Left forelimb (tissue), 1 donor: ENCODE data around the gene GOLGA2.
A peak's percentile ranks its signal among the peaks of the same experiment; 100 is the strongest.
"Not testable (repeated sequence)": the region's sequence is repeated elsewhere in the genome, so short reads cannot be mapped to it uniquely, and the experiment has no call there.

ENCODE experiments used
- DNase-seq: peaks from one replicate; pipeline ENCODE4 v3.0.0-alpha.2; 2018; ENCODE audit warnings: low spot score

GOLGA2 gene

DNA sequence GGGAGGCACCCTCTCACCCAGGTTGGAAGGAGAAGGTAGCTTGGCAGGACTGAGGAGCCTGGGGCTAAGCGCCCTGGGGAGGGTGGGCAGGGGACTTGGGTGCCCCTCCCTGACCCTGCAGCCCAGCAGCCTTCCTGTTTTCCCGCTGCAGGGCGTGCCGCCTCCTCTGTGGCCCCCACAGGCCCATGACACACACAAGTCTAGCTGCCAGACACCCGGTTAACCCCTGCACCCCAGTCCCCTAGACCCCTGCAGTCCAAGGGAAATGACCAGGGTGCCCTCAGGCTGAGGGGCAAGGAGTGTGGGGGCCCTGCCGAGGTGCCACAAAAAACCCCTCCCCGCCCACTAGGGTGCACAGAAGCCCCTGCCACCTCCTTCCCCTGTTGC is 33.0 kb downstream of the GOLGA2 start:
- peak; percentile 85 for DNase-seq

DNA sequence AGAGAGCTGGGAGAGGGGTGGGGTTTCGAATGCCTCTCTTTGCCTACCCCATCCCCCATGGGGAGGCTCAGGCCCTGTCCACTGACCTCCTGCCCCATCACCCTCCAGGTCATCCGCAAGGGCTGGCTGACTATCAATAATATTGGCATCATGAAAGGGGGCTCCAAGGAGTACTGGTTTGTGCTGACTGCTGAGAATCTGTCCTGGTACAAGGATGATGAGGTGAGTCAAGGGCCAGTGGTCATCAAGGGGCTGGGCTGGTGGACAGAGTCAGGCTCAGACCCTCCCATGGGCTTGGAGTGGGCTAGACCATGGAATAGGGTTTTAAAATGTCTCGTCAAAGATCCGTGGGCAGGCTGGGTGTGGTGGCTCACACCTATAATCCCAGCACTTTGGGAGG is 33.7 kb downstream of the GOLGA2 start:
- DNase-seq, result no peak

DNA sequence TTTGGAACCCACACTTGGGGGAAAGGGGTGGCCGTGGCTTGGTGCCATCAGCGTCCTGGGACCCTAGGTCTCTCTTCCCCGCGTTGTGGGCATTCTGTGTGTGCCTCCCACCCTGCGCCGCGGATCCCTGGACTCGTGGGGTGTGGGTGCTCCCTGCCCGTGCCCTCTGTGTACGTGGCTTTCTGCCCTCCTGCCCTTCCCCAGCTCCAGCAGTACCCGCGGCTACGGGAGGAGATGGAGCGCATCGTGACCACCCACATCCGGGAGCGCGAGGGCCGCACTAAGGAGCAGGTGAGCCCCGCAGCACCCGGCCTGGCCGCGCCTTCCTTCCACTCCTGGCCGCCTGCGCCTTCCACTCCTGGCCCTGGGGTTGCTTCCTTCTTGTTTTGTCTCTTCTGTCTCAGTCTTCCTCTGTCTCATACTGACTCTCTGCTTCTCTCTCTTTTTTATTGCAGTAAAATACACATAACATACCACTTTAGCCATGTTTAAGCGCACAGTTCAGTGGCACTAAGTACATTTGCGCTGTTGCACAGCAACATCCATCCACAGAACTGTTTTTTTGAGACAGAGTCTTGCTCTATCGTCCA is 41.9 kb downstream of the GOLGA2 start:
- no peak for DNase-seq

DNA sequence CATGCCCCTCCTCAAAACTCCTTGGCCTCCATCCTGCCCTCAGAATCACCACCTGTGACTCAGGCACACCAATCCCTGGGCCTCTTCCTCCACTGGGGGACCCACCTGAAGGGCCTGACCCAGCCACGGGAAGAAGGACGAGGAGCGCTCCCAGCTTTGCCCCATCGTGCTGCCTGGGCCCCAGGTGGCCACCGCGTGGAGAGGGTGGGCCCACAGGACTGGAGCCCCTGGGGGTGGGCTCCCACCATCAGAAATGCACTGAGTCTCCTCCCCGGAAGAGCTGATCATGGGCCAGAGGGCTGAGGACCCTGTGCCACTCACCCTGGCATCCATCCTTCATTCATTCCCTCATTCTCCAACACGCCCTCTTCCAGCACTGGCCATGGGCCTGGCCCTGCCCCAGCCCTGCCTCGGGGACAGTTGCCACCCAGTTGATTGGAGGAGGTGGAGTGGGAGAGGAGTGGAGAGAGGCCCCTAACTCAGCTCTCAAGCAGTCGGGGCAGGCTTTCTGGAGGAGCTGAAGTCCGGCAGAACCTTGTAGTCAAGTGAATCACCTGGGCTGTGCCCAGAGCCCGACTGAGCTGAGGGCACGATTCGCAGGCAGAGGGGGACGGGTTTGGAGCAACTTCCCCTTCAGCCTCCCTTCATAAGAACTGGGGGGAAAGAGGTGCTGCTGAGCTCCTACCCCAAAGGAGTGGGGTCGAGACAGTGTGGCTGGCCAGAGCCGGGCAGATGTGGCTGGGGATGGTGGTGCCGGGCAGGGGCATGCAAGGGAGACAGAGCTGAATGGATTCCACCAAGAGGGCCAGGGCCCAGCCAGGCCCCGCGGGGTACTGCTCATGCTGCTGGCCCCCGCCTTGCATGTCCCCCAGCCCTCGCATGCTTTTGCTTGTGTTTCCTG is 43.0 kb downstream of the GOLGA2 start:
- DNase-seq, result no peak

DNA sequence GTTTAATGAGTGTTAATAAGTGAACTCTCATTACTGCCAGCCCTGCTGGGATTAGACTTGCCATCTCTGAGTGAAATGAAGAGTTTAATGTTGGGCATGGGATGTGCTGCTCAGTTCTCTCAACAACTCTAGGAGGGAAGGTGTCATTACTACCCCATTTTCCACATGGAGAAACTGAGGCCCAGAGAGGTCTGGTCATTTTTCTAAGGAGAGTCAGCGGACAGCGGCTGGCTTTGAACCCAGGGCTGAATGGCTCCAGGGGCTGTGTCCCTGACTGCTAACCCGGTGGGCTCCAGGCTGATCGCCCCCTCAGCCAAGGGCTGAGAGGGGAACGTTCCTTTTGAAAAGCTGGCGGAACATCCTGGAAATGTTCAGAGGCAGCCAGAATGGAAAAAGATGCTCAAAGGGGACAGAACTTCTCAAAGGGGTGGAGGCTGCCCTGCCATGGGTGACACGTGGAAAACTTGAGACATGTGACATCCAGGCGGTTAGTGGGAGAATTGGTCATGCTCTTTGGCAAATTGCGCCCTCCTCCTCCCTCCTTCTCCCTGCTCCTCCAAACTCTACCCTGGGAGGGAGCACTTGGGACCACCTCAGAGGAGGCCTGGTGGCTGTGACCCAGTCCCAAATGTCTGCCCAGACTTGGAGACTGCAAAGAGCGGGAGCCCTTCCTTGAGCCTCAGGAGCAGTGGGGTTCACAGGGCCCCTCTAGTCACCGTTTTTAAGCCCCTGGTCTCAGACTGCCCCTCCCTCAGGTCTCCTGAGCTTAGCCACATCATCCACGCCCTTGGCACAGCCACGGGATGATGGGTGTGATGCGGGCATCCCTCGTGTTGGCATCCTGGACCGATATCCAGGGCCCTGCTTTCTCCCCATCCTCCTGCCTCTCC is 43.9 kb downstream of the GOLGA2 start:
- DNase-seq, result no peak

DNA sequence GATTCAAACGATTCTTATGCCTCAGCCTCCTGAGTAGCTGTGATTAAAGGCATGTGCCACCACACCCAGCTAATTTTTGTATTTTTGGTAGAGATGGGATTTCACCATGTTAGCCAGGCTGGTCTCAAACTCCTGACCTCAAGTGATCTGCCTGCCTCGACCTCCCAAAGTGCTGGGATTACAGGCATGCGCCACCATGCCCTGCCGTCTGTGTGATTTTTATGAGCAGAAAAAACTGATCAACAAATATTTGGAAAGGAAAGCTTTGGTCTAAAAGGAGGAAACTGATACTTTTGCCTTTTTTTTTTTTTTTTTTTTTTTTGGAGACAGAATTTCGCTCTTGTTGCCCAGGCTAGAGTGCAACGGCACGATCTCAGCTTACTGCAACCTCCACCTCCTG is 44.9 kb downstream of the GOLGA2 start:
- not testable (repeated sequence) for DNase-seq

DNA sequence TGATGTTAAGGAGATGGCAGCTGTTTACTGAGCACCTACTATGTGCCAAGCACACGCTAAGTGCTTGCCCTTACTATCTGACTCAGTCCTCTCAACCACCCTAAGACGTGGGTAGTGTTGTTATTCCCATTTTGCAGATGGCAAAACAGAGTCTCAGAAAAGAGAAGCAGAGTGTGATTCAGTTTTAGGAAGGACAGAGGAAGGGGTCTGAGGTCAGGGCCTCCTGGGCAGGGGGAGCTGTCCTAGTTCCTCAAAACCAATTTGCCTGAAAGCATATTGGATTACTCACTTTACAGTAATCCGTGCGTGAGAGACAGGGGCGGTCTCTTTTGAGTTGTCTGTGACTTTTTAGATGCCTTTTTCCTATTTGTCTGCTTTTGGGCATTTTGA is 49.4 kb downstream of the GOLGA2 start:
- DNase-seq, result no peak

DNA sequence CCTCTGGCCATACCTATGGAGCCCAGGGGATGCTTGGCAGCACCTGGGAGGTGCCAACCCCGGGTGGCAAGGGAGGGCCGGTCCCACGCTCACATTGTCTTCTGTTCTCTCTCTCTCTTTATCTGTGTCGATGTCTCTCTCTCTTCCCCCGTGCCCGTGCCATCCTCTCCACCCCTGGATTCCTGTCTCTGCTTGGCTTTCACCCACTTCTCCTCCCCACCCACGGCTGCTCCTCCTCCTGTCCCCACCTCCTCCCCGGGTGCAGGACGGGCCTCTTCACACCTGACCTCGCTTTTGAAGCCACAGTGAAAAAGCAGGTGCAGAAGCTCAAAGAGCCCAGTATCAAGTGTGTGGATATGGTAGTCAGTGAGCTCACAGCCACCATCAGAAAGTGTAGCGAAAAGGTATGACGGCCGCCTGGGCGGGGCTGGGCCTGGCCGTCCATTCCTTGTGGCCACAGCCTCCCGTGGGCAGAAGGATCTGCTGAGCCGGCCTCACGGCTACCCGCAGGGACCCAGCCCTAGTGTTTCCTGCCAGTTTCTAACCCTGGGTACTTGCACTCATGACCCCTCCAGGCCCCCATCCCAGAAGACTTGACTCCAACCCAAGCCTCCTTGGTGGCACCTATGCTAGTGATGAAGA is 49.9 kb downstream of the GOLGA2 start:
- no peak for DNase-seq

DNA sequence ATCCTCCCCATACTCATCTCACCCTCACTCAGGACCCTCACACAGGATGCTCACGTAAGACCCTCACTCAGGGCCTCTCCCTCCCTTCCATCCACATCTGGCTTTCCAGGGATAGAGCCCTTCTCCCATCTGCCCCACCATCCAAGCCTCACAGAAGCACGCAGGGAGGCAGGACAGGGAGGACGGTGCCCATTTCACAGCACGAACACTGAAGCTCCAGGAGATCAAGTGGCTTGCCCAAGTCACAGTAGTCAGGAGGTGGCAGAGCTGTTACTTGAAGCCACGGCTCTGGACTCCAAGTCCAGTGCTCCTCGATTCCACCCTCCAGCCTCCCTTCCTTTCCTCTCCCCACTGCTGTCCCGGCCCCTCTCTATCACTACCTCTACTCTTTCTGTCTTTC is 50.9 kb downstream of the GOLGA2 start:
- DNase-seq, result no peak

DNA sequence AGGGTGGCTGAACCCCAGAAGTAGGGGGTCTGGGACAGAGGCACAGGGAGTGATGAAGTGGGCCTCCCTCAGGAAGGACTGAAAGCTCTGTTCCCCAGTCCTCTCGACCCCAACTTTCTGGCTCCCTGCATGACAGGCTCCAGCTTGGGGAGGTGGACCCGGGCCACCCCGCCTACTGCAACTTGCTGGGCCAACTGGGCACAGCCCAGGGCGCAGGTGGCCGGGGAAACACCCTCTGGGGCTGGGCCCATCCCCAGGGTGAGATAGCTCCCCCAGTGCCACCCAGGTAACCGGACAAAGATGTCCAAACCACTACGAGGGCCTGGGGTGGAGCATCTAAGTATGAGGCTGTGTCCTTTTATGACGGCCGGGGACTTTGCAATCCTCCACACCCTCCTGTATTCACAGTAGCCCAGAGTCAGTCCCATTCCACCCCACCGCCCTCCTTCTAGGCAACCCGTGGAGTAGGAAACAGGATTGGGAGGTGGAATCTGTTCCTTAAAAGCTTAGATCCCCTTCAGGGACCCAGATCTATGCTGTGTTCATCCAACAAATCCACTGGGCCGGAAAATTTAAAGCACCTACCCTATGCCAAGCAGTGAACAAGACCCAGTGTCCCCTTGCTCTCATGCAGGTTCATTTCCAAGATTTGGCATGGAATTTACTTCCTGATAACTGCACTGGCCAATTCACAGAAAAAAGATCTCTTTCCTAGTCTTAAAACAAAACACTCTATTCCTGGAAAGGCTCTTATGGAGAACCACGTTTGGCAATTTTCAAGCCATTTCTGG is 52.7 kb downstream of the GOLGA2 start:
- no peak for DNase-seq

DNA sequence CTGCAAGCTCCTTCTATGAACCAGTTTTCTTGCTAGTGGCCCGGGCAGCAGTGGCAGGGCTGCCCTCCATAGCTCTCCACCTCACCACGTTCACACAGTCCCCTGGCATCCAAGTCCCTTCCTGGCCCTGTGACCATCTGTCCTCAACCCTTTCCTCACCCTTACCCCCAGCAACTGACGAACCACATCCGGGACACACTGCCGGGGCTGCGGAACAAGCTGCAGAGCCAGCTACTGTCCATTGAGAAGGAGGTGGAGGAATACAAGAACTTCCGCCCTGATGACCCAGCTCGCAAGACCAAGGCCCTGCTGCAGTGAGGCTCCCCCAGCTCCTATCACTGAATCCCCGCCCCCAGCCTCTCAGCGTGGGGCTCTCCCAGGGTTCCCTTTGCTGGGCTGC is 53.8 kb downstream of the GOLGA2 start:
- no peak for DNase-seq

DNA sequence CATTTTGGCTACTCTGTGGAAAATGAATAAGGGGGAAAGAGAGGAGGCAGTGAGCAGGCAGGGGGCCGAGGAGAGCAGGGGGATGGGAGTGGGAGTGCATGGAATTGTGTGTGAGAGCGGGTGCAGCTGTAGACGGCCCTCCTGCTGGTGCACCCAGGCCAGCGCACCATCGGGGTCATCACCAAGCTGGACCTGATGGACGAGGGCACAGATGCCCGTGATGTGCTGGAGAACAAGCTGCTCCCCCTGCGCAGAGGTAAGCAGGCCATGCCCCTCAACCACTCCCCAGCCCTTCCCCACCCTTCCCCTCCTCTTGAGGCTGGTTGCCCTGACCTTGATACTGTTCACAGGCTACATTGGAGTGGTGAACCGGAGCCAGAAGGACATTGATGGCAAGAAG is 56.0 kb downstream of the GOLGA2 start:
- no peak for DNase-seq

DNA sequence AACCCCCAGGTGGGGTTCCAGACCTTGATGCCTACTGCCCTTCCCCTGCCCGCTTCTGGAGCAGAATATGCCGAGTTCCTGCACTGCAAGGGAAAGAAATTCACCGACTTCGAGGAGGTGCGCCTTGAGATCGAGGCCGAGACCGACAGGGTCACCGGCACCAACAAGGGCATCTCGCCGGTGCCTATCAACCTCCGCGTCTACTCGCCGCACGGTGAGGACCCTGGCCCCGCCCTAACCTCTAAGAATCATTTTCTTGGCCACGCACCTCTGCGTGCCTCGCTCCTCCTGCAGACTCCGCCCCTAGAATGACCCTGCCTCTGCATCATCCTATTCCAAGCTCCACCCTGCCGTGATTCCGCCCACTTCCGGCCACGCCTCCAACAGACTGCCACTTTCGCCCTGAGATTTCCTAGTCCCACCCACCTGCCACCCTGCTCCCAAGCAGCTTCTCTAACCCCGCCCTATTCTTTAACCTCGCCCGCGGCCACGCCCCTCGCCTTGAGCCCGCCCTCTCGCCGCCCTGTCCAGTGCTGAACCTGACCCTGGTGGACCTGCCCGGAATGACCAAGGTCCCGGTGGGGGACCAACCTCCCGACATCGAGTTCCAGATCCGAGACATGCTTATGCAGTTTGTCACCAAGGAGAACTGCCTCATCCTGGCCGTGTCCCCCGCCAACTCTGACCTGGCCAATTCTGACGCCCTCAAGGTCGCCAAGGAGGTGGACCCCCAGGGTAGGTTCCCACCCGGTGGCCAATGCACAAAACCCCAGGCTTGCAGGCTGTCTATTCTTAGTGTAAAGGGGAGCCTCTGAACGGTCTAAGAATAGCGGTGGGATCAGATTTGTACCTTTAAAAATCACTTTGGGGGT is 57.1 kb downstream of the GOLGA2 start:
- peak; percentile 85 for DNase-seq

DNA sequence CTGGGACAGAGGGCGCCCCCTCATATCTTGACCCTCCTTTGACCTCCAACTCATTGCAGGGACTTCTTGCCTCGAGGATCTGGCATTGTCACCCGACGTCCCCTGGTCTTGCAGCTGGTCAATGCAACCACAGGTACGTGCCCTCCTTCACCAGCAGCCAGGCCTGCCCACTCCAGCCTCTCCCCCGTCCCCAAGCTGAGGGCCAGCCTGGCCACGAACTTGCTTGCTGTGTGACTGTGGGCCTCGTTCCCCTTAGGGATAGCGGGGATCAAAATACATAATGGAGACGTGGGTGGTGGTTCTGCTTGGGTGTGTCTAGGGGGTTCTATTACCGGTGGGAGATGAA is 57.7 kb downstream of the GOLGA2 start:
- DNase-seq, result no peak

DNA sequence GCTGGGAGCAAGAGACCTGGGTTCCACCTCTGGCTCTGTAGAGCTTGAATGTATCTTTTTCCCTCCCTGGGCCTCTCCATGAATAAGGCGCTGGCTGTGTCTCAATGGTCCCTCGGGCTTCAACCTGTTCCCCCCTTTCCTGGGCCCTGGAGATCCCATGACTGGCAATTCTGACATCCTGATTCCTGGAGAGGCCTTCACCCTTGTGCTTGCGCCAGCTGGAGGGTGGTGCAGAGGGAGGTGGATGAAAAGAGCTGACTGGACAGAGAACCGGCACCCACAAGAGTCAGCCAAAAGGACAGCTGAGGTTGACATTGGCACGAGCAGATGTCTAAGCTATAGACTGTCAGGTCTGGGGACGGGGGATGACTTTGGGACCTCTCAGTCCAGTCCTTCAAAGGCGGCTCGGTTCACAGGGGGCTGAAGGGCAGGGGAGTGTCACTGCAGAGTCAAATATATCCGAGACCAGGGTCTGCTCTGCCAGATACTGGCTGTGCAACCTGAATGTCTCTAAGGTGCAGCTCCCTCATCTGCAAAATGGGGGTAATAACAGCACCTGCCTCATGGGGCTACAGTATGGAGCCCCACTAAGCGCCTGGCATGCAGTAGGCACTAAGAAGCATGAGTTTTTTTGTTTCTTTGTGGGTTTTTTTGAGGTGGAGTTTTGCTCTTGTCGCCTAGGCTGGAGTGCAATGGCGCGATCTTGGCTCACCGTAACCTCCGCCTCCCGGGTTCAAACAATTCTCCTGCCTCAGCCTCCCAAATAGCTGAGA is 58.8 kb downstream of the GOLGA2 start:
- no peak for DNase-seq

DNA sequence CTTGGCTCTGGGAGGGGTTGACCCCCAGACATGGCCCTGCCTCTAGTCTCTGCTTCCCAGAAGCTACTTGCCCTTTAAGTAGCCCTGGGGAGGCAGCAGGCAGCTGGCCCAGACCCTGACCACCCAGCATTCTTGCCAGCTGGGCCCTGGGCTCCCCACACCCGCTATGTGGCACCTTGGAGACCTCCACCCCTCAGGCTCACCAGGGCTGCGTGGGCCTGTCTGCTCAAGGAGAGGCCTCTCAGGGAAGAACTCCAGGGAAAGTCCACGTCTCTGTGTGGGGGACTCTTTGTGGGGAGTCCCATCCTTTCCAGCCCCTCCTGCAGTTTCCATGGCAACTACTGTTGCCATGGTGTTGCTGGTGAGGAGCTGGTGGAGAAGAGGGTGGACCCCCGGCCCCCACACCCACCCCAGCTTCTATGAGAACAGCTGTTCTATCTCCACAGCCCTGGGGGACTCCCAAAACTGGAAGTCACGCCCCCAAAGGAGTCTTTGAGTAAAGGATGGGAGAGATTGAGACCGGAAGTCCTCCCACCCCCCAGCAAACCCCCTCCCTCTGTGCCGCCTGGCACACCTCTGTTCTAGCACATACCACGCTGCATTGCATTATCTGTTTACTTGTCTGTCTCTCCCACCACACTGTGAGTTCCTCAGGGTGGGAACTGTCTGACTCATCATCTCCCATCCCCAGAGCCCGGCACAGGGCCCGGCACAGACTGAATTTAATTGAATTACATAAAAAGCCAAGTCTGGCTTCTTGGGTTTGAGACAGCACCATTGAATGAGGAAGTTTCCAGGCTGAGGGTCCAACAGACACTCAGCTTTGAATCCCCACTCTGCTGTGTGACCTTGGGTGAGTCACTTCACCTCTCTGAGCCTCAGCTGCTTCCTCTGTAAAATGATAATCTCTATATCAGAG is 60.1 kb downstream of the GOLGA2 start:
- no peak for DNase-seq

DNA sequence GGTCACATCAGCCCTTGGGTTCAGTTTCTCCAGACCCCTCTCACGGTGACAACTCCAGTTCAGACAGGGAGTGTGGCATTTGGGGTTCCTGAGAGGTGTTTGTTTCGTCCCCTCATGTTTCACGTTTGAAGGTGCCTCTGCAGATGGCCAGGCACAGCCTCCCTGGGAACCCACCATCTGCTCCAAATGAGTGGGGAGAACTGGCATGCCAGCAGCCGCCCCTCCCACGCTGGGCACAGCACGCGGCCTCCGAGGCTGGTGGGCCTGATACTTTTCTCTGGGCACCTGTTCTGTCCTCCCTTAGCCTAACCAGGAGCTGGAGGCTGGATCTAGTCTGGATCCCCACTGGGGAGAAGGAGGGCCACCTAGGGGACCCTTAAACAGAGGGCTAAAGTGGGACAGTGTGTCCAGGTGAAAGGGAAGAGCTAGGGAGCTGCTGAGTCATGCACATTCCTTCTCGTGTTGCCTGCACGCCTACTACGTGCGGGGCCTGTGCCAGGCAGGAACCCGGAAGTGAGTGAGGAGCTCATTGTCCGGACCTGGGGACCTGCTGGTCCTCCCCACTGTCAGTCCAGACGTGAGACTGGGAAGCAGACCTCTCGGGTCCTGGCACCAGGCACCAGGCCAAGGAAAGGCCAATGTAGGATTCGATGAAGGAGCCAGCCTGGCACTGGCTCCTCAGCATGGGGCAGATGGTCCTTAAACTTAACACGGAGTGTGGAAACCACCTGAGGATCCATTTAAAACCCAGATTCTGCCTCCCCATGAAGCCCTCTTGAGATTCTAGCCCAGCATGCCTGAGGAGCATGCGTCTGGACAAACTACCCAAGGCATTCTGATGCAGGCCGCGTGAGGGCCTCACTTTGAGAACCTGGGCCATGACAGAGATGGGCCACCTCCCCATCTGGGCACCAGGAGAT is 61.0 kb downstream of the GOLGA2 start:
- no peak for DNase-seq
